Vagina (tissue), 2 donors: ENCODE measurements around the gene RBMY1B.

Experiments used
- POLR2A ChIP-seq, 2 donors: fragments of 450-650 bp; IDR thresholded peaks; one replicate each; pipeline ENCODE4 v1.6.1; 2017; ENCODE audit warnings: antibody characterized with exemption in 2 of 2, mild to moderate bottlenecking in 2 of 2, moderate library complexity in 2 of 2
- POLR2AphosphoS5 ChIP-seq, 2 donors: sonication (generic); formaldehyde crosslinking; IDR thresholded peaks; one replicate each; pipeline ENCODE4 v1.9.0; 2017; ENCODE audit warnings: antibody characterized with exemption in 2 of 2, mild to moderate bottlenecking in 2 of 2, low read depth in 1 of 2; ENCODE audit not compliant: insufficient read depth in 1 of 2
- TF ChIP-seq, protein P1 (sequence below), 3 experiments: fragments of 450-650 bp in 2 of 3; fragments of 200-600 bp in 1 of 3; sonication (generic) in 1 of 3; IDR thresholded peaks; one replicate each; pipeline ENCODE4 v1.5.1; 2017 to 2019; ENCODE audit warnings: antibody characterized with exemption in 3 of 3, mild to moderate bottlenecking in 2 of 3, moderate library complexity in 2 of 3

DNA sequence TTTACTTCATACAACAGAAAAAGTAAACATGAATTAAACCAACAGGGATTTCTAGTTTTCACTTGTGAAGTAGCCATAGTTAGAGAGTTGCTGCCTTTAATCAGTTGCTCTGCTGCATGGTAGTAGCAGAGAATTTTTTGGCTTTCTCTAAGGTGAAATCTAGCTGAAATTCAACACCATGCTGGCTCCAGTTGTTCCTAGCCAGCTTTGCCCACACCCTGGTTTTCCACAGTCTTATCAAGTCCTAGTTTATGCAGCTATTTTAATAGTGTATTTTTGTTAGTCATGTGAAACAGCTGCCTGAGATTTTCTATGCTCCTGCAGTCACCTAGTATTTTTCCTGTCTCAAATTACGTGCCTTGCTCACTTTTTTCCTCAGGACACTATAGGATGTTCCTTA, 28.2 kb upstream of the RBMY1B start:
- TF ChIP-seq, protein P1, sequence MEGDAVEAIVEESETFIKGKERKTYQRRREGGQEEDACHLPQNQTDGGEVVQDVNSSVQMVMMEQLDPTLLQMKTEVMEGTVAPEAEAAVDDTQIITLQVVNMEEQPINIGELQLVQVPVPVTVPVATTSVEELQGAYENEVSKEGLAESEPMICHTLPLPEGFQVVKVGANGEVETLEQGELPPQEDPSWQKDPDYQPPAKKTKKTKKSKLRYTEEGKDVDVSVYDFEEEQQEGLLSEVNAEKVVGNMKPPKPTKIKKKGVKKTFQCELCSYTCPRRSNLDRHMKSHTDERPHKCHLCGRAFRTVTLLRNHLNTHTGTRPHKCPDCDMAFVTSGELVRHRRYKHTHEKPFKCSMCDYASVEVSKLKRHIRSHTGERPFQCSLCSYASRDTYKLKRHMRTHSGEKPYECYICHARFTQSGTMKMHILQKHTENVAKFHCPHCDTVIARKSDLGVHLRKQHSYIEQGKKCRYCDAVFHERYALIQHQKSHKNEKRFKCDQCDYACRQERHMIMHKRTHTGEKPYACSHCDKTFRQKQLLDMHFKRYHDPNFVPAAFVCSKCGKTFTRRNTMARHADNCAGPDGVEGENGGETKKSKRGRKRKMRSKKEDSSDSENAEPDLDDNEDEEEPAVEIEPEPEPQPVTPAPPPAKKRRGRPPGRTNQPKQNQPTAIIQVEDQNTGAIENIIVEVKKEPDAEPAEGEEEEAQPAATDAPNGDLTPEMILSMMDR (IDR thresholded peaks at IDR 0.05) = no peak
- TF ChIP-seq POLR2A (IDR thresholded peaks at IDR 0.05) = no peak
- TF ChIP-seq POLR2AphosphoS5 (IDR thresholded peaks at IDR 0.05; ENCODE audit: insufficient read depth in 1 of 2, low read depth in 1 of 2) = no peak
